HG03066 (cell line): Measurements from ENCODE around the gene VPS72.
"Not testable (repeated sequence)": the region's sequence is repeated elsewhere in the genome, so short reads cannot be mapped to it uniquely, and the experiment has no call there.

Source experiments
- ATAC-seq: cut with Tn5 transposase; IDR thresholded peaks from one replicate; pipeline ENCODE4 v1.9.1; 2021; ENCODE audit warnings: low read depth; ENCODE audit not compliant: unreplicated experiment

VPS72 gene, protein sequence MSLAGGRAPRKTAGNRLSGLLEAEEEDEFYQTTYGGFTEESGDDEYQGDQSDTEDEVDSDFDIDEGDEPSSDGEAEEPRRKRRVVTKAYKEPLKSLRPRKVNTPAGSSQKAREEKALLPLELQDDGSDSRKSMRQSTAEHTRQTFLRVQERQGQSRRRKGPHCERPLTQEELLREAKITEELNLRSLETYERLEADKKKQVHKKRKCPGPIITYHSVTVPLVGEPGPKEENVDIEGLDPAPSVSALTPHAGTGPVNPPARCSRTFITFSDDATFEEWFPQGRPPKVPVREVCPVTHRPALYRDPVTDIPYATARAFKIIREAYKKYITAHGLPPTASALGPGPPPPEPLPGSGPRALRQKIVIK

DNA sequence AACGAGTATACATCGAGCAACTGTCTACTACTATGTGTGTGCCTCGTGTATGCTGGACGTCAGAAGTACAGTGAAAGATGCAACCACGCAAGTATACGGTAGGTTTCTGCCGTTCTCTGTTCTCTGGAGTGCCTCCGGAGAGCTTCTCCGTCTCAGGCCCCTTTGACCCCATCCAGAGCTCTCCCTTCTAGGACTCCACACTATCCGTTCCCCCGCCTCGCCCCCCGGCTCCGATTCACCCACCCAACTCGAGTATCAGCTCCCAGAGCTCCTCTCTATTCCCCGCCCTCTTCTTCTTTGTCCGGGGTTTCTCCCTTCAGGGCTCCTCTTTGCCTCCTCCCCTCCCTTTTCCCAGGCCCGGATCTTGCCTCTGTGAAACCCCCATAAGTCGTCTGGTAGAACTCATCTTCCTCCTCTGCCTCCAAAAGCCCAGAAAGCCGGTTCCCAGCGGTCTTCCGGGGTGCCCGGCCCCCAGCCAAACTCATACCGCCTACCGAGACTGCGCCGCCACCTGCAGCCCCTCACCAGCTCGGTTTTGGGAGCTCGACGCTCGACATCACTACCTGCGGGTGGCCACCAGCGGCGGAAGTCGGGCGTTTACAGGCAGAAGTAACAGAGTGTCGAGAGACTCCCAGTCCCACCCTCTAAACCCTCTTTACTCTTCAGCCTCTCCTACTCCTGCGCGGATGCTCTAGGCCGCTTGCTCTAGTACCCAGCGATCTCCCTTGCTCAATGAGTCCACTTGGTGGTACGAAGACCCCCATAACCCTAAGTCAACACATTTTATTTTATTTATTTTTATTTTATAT, at the start of gene VPS72:
TSS of gene VPS72 (minus strand) at position 561 of the 809 bp plus-strand sequence. CDS start at position 485, 76 bp downstream.
- peak; percentile 90 for ATAC-seq

GRCh38 chr1:151238467-151238739, 48.4 kb upstream of the VPS72 start:
- no peak for ATAC-seq

- ATAC-seq = no peak
Observed at GRCh38 chr1:151237678-151238466, 47.9 kb upstream of the VPS72 start.

GRCh38 chr1:151235235-151235634, 45.2 kb upstream of the VPS72 start:
- ATAC-seq = no peak

GRCh38 chr1:151222130-151222529, 32.1 kb upstream of the VPS72 start:
- no peak for ATAC-seq

DNA sequence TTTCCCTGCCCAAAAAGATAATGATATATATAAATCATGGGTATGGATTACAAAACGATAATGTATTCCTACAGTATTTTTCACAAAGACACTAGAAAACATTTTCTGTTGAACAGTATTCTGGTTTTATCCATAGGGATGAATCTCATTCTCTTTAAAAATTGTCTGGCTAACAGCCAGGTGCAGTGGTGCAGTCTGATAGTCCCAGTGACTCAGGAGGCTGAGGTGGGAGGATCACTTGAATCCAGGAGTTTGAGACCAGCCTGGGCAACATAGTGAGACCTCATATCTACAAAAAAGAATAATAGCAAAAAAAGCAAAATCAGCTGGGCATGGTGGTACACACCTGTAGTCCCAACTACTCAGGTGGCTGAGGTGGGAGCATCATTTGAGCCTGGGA, 31.6 kb upstream of the VPS72 start:
- ATAC-seq = no peak

DNA sequence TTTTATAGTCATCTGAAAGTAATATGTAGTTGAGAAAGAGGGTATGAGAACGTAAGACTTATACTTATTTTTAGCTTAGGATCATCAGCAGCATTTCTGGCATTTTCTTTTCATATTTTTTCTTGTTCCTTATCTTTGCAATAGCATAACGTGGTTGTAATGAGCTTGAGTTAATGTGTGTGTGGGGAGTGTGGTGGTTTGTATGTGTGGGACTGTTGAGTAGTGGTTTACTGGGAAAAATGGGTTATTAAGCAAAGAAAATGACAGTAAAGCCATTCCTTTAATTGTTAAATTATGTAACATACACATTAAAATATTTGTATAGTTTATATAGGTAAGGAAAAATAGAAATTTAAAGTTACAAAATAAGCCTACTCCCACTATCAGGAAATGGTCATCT, 23.6 kb upstream of the VPS72 start:
- no peak for ATAC-seq

- ATAC-seq = no peak
Observed at GRCh38 chr1:151211972-151212705, 22.1 kb upstream of the VPS72 start.

- no peak for ATAC-seq
Observed at GRCh38 chr1:151210830-151211229, 20.8 kb upstream of the VPS72 start.

GRCh38 chr1:151205381-151205965, 15.5 kb upstream of the VPS72 start:
- ATAC-seq = not testable (repeated sequence)

- ATAC-seq = no peak
Observed at GRCh38 chr1:151199873-151200581, 10.0 kb upstream of the VPS72 start.

DNA sequence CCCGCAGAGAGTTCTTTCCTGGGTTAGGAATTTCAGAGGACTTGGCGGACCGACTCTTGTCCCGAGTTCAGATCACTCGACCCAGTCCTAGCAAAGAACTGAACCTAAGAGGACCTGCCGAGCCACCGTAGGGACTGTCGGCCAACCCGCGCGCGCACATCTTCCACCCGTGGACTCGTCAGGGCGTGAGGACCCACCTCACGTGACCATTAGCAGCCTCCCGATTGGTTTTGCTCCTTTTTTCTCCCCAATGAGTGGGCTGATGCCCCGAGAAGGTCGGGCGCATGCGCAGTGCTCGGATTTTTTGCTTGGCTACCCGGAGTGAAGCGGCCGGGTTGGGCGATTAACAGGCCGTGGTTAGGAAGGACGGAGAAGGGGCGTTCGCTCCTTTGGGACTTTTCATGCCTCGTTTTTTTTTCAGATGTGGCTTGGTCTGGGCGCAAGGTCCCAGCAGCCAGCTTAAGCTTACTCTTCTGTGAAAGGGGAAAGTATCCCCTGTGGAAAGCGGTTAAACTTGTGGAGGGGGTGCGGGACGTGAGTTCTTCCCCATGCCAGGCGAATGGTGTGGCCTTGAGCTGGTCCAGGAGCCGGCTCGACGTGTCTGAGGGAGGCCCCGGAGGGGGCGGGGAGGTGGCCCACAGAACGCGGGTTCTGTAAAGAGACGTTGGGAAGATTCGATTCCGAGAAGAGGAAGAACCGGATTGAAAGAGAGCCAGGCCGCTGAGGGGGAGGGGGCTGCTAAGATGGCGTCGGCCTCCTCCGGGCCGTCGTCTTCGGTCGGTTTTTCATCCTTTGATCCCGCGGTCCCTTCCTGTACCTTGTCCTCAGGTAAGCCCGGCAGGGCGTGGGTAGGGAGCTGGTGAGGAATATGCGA, 8.5 kb upstream of the VPS72 start, which contains the start of gene PIP5K1A:
TSS of gene PIP5K1A (plus strand) at position 299 of the 874 bp plus-strand sequence. CDS start at position 744, 445 bp downstream.
- peak; percentile 75 for ATAC-seq

GRCh38 chr1:151197863-151198253, 7.9 kb upstream of the VPS72 start:
- ATAC-seq = no peak

DNA sequence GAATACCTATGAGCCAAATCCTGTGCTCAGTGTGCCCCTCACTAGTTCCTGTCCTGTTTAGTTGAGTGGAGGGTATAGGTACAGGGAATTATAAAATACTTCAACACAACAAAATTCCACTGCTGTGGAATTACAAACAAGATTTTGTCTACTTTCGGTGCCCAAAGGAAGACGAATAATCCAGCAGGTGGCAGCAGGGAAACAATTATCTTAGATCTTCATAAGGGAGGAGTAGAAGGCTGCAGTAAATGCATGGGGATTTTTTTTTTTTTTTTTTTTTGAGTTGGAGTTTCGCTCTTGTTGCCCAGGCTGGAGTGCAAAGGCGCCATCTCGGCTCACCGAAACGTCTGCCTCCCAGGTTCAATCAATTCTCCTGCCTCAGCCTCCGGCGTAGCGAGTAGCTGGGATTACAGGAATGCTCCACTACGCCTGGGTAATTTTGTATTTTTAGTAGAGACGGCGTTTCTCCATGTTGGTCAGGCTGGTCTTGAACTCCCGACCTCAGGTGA, 6.3 kb upstream of the VPS72 start:
- no peak for ATAC-seq

- not testable (repeated sequence) for ATAC-seq
Observed at GRCh38 chr1:151194894-151195594, 5.0 kb upstream of the VPS72 start.

GRCh38 chr1:151193856-151194255, 3.9 kb upstream of the VPS72 start:
- no peak for ATAC-seq

GRCh38 chr1:151193304-151193703, 3.3 kb upstream of the VPS72 start:
- no peak for ATAC-seq

- ATAC-seq = no peak
Observed at GRCh38 chr1:151192047-151192446, 2.0 kb upstream of the VPS72 start.
